Activated CD4-positive, alpha-beta T cell treated with anti-CD3 and anti-CD28 coated beads for 24 hours (primary cell): ENCODE results near the gene TPM1.

ENCODE experiments used
- DNase-seq, 2 donors: peaks; one replicate each; pipeline ENCODE4 v3.0.0-alpha.2; 2020; ENCODE audit warnings: low read depth in 2 of 2

The TPM1 gene

DNA sequence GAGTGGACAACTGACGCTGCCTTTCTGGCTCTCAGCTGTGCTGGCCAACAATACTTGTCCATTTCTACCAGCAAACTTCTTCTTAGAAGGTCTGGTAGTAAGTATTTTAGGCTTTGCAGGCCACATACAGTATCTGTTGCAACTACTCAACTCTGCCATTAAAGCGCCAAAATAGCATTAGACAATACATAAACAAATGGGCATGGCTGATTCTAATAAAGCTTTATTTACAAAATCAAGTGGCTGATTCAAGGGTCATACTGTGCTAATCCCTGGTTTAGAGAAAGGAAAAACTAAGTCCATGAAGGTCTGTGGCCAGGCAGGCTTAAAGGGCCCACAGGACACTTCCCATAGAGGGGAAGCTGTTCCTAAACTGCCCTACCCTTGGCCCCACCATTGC, 26.3 kb upstream of the TPM1 start:
- no peak for DNase-seq

DNA sequence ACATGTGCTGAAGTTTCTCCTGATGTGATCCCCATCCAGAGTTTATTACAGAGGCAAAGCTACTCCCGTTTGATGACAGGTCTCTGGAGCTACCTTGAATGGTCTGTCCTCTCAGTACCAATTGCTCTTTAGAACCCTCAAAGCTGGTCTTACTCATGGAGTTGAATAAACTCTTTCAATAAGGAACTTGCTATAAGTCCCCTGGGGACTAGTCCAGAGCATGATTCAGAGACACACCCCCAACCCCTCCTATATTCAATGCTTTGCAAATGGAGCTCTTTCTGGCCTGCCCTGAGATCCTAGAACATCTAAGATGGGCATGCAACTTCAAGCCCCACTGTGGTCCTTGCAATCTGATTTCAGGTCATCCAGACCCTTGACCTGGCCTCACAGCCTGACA, 23.9 kb upstream of the TPM1 start:
- no peak for DNase-seq

DNA sequence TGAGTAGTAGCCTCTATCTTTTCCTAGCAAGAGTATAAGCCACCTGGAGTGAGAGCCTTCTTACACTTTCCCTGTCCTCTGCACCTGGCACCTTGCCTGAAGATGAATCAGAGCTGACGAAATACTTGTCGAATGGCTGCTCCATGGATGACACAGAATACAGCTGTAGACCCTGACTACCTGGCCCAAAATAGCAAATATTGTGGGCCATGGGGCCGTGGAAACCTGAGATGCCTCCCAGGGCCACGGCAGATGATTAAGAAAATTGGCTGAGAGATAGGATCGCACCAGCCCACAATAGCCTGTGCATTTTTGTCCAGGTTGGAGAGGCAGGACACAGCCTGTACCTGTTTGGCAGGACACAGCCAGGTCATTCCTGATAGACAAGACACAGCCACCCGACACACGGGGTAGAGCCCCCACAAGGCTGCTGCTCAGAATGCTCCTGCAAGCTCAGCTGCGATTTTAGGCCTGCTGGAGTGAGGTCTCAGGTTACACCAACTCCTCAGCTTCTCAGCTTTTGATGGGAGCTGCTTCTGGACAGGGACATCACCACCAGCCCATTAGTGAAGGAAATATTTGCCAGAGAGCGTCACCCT, 22.9 kb upstream of the TPM1 start:
- DNase-seq: no peak

DNA sequence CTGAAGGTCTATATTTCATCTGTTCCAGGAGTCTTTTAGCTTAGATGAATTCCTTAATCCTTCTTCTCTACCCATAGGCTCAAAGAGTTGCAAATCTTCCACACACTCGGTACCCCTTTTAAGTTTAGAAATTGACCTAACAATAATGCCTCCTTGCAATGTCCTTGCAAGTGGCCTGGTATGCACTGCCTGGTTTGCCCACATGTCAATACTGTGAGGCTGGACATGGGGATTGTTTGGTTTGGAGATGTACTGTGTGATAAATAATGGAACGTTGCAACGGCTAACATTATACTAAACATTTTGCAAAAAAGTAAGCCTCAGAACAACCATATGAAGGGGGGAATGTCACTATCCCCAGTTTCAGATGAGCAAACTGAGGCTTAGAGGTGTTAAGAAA, 22.4 kb upstream of the TPM1 start:
- no peak for DNase-seq

DNA sequence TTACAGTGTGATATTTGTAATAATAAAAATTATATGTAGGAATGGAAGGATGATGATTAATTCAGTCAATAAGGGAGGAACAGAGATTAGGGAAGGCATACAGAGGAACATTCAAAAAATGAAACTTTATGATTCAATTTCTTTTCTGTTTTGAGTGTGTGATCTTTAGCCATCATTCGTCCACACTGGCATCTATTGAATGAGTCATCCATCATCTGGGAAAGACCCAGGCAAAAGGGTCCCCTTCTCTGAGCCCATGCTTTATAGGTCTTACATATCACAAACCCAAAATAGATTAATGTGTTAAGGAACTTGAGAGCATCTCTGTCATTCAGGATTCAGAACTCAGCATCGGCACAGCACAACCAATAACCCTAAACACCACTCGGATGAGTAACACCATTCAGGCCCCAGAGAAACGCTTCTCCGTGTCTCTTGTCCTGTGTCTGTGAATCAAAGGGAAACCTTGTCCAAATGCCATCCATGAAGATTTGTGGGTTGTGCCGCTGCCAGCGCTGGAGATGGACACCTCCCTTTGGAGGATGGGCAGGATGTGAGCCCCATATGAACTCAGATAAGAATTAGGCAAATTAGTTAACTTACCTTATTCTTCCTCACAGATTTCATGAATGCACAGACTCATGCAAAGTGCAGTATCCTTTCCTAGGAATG, 21.7 kb upstream of the TPM1 start:
- no peak for DNase-seq

DNA sequence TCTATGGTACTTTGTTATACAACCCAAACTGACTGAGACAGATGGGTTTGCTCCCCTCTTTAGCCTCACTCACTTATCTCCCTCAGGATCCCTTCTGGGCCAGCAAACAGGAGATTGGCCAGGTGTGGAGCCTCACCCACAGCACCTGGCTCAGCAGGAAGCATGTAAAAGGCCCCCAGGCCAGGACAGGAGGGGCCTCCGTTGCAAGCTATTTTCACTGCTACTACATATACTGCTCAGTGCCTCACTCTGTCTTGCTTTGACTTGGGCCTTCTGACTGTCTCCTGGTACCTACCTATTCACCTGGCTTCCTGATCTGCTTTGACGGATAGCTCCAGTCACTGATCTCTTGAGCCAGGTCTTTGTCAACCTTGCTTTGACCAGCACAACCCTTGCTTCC, 20.4 kb upstream of the TPM1 start:
- no peak for DNase-seq

DNA sequence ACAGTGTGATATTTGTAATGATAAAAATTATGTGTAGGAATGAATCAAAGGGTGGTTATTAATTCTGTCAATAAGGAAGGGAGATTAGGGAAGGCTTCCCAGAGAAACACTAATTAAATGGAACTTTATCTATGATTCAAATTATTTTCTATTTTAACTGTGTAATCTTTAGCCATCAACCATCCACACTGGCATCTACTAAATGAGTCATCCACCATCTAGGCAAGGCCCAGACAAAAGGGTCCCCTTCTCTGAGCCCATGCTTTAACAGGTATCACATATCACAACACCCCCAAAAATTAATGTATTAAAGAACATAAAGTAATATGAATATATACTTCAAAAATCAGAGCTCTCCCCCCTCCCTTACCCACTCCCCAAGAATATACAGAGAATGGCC, 19.9 kb upstream of the TPM1 start:
- DNase-seq: no peak

DNA sequence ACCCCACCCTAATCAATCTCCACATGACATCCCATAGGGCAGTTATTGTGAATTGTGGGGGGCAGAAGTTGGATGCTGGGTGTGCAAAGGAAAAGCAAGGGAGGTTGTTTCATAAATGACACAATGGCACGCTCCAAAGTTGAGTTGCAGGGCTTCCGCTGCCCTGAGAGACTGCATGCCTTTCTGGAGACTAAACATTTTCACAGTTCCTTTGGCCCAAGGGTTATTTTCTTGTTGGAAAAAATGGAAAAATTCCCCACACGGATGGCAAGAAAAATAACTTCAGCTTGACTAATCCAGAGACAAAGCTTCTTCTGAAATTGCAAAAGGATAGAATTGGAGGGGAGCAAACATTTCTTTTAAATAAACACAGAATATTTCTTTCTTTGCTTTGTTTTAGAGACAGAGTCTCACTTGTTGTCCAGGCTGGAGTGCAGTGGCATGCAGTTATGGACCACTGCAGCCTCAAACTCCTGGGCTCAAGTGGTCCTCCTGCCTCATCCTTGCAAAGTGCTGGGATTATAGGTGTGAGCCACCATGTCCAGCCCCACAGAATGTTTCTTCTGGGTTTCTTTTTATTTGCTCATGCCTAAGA, 19.1 kb upstream of the TPM1 start:
- no peak for DNase-seq

DNA sequence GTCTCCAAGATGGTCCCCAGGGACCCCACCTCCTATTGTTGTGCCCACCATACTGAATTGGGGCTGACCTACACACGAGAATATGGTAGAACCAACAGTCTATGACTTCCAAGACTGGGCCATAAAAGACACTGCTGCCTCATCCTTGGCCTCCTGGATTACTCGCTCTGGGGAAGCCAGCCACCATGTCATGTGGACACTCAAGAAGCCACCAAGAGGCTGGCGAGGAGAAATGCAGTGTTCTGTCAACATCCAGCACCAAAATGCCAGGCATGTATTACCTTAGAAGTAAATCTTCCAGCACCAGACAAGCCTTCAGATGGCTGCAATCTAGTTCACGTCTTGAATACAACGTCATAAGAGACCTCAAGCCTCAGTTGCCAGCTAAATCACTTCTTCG, 17.1 kb upstream of the TPM1 start:
- no peak for DNase-seq

DNA sequence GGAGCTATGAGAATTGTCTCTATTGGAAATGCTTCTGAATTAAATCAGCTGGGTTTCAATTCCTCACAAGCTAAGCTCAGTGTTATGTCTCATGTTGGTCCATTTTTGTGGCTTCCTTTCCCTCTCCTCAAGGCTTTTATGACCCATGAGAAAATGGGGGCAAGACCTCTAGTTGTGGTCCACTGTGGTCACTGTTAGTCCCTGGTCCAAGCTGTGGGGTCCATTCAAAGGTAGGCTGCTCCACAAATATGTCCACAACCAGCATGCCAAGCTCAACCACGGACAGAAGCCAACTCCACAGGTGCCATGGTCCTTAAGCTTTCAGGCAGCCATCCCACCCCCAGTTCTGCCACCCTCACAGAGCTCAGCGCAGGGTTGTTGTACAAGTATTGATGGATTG, 14.9 kb upstream of the TPM1 start:
- no peak for DNase-seq

DNA sequence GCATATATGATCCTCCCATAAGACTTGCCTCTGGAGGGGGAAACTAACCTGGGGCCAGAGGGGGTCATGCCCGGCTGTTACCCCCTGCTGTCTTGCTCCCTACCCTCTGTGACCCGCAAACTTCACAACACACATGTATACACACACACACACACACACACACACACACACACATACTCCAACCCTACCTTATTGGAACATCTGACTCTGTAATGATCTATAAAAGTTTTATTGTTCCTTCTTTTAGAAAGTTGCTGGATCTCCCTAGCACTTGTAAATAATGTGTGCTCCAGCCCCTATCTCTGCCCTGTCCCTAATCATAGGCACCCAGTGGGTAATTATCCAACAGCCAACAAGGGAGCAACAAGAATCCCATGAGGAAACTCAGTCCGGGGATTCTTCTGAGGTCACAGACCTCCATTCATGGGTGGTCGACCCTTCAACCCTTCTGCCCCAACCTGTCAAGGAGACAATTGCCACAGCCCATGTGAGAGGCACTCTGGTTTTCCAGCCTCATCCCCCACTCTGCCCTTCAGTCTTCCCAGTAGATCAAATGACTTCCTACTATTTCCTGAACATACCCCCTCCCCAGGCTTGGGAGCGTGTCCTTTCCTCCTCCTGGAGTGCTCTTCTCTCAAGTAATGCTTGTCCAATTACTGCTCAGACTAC, 14.0 kb upstream of the TPM1 start:
- DNase-seq: no peak

DNA sequence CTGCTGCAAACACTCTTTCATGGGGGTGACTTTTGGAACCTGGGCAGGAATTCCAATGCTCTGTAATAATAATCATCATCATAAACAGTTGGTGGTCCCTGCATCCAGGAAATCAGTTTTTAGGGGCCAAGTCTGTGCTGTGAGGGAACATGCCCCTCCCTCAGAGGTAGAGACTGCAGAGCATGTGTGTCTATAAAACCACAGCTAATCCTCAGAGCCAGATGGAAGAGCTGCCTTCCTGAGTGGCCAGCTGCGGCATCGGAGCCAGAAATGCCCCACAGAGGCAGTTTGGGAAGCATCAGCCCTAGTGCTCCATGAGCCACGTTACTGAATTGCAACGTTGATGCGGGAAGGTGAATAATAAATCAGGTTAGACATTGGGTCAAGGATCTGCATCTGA, 12.9 kb upstream of the TPM1 start:
- DNase-seq: no peak

DNA sequence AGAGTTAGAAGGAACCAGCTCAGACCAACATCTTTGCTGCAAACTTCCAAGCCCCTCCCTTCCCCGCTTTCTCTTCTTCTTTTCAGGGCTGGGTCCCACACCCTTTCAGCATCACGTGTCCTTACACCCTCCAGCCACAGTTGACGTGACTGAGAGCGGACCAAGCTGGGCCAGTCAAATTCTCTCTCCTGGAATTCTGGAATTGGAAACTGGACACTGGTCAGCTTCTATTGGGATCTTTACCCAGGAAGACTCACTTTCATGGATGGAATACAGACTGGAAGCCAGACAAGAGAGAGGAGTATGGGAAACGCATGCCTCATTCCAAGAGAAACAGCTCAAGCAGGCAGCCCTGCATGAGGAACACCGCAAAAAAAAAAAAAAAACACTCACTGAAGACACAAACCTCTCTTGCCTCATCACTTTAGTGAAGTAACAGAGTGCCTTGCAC, 12.4 kb upstream of the TPM1 start:
- DNase-seq: no peak

DNA sequence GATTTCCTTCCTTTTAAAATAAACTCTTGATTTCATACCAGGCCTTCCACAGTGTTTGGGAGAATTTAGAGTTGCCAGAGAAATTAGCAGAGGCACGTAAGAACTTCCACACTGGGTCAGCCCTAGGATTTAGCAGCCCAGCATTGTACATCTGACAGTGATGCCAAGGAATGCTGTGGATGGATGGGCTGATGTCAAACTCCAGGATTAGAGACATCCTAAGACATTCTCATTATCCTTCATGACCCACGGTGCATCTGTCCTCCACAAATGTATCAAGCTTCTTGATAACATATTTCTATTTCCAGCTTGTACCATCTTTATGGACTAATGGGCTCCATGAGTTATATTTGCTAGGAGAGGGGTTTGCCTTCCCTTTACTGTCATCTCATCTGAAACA, 8.0 kb upstream of the TPM1 start:
- no peak for DNase-seq

DNA sequence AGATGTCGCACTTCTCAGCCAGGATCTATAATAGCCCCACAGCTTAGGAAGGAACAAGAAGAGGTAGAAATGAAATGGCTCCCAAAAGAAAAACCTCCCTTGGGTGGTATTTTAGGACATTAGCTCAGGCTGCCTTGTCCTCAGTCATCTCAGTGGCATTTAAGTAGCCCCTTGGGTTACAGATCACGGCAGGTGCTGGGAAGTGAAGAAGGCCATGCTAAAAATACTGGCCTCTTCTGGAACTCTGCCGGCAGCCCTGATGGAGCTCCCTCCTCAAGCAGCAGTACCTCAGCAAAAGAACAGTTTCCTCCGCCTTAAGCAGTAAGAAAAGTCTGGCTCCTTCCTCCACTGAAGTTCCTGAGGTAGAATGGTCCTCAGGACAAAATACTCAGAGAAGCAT, 7.3 kb upstream of the TPM1 start:
- DNase-seq: no peak

DNA sequence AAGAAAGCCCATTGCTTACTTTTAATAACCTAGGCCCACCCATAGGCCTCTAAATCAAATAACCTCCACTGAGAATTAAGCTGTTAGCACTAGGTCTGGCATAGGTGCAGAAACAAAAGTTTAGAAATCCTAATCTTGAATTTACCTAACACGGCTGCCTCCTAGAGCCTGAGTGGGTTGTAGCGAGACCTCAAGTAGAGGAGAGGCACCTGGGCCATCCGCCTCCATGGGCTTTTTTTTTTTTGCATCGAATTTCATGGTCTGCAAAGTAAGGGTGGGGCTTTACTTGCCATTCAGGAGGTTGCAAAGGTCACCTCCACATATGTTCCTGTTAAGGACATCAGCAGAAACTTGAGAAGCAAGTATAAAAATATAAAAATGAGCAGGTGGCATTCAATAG, 6.6 kb upstream of the TPM1 start:
- no peak for DNase-seq

DNA sequence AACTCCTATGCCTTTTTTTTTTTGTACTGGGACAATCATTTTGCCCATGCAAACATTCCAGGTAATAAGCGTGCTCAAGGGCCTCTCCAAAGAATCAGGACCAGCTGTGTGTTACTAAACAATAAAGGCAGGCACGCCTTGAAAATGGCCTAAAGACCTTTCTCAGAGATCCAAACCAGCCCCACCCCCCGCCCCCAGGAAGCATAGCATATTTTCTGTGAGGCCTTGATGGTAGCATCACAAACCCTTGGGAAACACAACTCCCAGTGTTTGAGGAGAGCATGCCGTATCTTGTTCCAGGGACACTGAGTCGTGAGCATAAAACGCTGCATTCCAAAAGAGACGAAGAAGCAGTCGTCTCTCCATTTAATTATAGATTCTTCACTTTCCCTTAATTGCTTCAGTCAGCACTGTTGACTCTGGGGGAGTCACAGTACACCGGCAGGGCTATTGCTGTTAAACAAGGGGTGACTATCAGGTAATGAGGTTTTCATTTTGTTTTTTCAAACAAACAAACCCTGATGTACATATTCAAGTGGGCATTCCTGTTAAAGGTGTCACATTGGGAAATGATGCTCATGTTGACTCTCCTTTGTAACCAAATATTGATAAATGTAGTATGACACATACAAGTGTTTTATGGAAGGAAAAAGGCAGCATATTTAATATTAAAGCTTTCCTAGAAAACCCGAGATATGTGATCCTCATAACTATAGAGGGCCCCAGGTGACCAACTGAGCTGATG, 4.4 kb upstream of the TPM1 start:
- DNase-seq: no peak

DNA sequence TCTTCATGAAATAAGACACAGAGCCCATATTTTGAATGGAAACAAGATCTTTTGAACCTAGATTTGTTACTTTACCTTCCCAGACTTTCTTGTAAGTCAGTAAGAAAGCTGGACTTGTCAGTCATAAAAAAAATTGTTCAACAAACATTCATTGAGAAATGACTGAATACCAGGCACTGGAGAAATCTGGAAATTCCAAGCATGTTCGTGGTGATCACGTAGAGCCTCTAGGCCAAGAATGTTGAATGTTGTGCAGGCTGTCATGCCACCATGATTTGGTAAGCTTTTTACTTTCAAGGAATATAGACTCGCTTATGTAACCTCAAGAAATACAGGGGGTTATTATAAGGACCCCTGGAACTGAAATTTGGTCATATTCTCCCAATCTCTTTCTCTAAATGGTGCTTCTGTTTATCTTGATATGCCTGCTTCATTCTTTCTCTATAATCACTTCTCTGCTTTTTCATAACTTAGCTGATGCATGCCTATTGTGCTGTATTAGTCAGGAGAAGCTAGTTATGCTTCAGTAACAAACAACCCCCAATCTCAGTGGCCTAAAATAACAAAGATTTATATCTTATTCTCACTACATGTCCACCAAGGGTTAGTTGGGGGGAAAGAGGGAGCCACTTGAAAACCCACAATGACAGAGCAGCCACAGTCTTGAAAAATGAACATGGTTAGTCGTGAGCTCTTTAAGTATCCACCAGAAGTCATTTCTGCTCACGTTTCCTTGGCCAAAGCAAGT, 3.4 kb upstream of the TPM1 start:
- no peak for DNase-seq

DNA sequence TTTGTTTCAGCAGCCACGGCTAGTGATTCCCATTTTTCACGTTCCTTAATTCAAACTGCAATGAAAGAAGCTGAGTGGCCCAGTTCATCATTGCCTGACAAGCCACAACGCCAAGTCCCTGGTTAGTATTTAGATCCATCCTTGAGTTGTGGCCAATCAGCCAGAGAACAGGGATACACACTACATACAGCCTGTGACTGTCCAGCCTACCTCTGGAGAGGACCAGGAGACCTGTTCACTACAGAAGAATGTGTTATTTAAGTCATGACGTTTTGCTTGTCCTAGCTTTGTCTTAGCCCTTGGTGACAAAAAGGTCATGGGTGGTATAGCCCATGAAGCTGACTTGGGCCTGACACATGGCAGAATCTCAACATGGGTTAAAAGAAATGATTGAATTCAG, 2.7 kb upstream of the TPM1 start:
- DNase-seq: no peak

DNA sequence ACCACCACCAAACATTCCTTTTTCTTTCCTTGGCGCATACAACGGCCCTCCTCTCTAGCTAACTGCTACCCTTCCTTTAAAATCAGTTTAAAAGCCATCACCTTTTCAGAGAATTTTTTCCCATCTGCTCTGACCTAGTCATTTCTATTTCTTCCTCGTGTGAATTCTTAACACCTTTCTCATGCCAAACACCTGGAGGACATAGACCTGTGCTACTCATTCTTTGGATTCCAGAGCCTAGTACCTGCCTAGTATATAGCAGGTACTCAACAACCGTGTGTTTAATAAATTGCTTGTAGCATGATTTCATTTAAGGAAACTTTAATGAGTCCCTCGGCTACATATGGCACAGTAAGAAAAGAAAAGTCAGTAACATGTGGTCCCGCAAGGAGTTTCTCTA, 2.0 kb upstream of the TPM1 start:
- DNase-seq: no peak

DNA sequence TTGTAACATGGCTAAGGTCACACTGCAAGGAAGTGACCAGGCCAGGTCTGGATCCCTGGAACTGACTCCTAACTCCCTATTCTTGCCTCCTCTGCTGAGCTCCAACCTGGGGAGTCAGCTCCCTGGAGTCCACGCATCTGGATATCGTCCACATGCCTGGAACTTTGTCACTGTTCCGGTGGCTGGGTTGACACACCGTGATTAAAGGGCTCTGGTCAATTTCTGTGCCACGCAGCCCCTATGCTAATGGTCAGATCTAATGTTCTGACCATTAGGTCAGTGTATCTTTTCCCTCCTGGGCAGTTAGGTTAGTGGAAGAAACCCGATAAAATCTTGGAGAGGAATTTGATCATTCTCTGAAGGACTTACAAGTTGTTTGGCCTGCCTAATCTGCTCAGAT, 1.6 kb upstream of the TPM1 start:
- DNase-seq: no peak
